Nucleus accumbens (tissue), 56 donors: ENCODE results near the gene FOXQ1.
A peak's percentile ranks its signal among the peaks of the same experiment; 100 is the strongest.

Experiments
- DNase-seq, 56 donors: peaks; one replicate each; lab custom pipeline; 2025; lab: John Stamatoyannopoulos, UW

The FOXQ1 gene

DNA sequence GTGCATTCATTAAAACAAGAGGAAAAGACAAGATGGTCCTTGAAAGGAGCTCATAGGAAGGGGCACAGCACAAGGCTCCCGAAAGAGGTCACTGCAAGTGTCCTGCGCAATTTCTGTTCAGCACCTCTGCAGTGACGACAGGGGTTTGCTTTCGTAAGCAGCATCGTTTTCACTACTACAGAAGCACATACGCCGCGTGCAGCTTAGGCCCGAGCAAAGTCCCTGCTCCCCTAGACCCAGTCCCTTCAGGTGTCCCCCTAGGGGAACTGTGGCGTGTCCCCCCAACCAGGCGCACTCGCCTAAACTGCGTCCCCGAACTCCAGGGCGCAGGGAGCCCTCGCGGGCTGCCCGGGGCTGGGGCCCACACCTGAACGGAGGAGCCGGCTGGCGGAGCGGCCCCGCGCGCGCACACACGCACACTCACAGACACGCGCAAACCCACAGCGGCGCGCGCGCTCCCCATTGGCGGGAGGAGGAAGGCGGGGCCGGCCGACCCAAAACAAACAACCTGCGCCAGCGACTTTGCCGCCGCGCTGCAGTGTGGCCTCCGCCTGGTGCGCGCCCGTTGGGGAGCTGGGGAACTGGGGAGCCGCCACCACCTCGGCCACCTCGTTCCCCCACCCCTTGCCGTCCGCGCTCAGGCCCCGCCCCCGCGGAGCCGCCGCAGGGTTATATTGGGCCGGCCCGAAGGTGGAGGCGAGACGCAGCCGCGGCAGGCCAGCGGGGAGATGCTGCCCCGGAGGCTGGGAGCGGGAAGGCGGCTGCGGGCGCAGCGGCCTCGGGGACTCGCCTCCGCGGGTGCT, at the start of gene FOXQ1:
Gene FOXQ1, plus strand, starts transcription at position 699 of the 803 bp plus-strand sequence. CDS start 607 bp downstream, outside the sequence.
- peak in 2 of 56 donors; percentile 8 to 13 for DNase-seq

DNA sequence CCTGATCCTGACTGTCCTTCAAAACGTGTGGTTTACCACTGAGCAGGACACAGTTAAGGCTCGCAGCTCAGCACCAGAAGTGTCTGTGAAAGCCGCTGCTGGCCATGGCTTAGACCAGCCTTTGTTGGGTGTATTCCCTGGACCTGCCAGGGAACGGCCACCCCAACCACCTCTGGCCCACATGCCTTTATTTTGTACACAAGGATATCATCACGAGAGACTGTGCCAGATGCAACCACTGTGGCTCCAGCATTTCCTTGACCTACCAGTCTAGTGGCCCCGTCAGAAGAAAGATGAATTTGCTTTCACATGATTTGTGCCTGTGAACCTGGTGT, 49.2 kb upstream of the FOXQ1 start:
- DNase-seq: no peak

DNA sequence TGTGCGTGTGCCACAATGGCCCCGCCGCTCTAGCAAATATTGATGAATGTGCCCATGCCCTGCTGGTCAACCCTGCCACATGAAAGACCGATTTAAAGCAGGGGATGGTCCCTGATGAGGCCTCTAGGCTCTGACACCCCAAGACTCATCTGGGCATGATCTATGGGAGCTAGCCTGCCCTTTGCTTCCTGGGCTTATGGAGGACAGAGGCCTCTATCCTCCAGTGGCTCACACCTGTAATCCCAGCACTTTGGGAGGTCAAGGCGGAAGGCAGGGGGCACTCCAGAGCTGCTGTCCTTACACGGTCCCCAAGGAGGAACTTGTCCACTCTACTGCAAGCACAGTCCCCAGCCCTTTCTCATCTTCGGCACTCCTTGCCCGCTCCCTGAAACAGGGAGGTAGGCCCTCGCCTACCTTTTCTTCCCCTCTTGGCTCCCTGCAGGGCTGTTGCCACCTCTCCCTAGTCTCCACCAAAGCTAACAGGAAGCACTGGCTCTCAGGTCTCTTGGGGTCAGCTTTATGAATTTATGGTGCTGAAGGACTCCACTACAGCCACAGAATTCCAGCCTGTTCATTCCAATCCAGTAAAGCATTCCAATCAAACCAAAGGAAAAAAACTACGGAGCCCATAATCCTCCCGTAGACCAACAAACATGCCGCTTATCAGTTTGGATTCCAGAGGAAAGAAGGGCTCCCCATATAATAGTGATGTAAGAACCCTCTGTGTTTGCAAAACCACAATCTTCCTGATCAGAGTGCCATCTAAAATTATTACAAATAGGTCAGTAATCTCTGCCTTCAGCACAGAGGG, 48.7 kb upstream of the FOXQ1 start:
- no peak for DNase-seq

DNA sequence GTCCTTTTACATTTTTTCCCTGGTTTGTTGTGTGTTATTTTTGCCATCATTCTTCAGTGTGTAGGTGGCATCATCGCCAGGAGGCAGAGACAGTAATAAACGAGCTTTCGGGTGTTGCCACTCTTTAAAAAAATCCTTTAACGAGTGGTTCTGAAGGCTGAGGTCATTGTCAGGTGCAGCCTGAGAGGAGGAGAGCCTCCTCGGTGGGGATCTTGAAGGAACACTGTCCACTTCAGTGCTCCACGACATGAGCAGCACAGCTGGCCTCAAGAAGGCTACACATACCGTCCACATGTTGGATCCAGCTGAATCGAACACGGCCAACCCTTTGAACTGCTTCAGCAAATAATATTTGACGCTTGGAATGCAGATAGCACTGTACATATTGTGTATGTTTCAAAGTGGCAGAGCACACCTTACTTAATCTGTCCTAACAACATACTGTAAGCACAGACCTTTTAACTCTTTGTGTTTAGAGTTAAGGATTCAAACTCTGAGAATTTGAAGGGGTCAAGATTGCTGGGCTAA, 48.0 kb upstream of the FOXQ1 start:
- DNase-seq: no peak

DNA sequence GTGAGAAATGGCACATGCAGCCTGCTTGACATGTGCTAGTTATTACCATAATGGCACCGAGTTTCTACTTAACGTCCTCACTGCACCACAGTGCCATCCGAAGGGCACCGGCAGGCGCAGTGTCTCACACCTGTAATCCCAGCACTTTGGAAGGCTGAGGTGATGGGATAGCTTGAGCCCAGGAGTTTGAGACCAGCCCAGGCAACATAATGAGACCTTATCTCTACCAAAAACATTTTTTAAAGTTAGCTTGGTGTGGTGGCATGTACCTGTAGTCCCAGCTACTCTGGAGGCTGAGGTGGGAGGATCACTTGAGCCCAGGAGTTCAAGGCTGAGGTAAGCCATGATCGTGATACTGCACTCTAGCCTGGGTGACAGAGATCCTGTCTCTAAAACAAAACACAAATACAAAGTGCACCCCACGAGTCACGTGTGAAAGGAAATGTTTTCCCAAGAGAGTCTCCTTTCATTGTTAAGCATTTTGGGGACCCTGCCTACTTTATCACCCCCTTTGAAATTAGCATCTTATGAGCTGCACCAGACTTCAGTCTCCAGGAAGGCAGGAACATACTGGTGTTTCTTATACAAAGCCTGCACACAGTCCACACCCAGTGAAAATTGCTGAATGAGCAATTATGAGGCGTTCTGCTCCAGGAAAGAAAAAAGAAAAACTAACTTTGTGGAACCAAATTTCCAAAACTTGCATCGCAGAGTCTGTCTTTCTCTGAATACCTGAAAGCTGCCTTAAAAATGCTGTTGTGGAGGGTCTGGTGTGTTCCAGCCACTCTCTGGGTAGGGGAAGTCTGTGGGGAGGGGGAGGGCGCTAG, 47.1 kb upstream of the FOXQ1 start:
- DNase-seq: no peak

DNA sequence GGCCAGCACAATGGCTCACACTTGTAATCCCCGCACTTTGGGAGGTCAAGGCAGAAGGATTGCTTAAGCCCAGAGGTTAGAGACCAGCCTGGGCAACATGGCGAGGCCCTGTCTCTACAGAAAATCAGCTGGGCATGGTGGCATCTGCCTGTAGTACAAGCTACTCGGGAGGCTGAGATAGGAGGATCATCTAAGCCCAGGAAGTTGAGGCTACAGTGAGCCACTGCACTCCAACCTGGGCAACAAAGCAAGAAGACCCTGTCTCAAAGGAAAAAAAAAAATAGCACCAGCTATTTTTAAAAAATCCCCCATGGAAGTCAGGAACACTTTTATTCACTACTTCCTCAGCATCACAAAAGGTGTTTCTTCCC, 45.2 kb upstream of the FOXQ1 start:
- DNase-seq: no peak

DNA sequence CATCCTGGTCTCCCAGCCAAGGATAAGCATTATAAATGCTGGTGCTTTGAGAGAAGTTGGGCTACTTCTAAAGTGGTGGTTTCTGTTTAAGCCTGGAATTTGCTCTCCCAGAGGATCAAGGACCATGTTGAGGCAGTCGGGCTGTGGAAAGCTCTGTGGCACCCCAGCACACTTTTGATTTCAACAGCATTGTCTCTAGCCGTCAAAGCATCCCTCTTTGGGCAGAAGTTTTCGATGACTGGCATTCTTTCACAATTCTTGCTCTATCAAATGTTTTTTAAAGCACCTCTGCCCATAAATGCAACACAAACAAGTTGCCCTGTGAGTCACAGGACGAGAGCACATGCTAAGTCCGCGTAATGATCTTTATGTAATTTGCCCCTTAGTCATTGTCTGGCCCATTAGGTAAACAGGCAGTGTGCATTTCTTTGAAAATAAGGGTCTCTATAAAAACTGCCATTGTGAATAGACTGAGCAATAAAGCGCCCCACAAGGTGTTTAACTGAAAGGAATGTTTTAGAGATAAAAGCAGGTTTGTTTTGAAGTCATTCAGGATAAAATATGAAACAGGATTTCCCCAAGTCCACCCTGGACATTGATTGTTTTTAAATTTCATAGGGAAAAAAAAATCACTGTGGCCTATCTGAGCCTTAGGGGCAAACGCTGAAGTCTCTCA, 44.7 kb upstream of the FOXQ1 start:
- no peak for DNase-seq

- no peak for DNase-seq
Observed at GRCh38 chr6:1267790-1268762, 43.8 kb upstream of the FOXQ1 start.

DNA sequence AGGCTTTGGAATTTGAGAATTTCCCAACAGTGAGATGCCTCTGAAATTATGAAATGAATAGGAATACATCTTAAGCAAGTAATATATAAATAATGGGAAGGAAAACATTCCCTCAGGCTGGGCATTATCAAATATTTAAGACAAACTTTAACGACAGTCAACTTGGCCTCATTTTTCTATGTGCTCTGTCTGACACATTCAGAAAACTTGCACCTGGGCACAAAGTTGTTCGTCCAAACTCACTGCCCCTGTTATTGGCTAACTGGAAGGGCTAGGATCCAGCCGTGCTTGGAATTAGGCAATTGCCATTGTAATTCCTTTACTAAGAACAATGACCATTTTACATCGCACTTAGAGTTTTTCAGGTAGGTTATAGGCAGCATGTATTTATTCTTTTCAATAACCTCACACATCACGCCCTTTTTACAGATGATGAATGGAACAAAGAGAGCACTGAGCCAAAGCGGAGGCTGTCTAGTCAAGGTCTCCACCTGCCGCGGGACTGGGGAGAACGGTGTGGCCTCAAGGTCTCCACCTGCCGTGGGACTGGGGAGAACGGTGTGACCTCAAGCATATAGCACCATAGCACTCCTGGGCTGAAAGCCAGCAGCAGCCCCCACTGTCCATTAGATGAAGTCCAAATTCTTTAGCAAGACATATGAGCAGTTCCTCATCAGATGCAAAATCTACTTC, 40.7 kb upstream of the FOXQ1 start:
- DNase-seq: no peak

- no peak for DNase-seq
Observed at GRCh38 chr6:1278061-1278720, 33.7 kb upstream of the FOXQ1 start.

DNA sequence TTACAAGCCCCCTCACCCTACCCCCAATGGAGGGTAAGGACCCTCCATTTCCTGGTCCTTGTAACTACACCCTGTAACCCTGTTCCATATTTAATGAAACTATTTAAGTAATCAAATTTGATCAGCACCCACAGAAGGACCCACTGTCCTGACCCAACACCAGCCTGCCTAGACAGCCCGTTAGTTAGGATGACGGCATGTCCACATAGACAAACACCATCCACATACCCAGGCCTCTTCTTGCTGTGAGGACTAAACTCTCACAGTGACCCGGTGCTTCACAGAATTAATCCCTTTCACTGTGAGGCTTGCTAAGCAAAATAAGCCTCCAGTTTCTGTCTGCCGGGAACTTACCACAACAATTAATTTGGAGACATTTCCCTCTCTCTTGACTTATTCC, 32.8 kb upstream of the FOXQ1 start:
- no peak for DNase-seq

DNA sequence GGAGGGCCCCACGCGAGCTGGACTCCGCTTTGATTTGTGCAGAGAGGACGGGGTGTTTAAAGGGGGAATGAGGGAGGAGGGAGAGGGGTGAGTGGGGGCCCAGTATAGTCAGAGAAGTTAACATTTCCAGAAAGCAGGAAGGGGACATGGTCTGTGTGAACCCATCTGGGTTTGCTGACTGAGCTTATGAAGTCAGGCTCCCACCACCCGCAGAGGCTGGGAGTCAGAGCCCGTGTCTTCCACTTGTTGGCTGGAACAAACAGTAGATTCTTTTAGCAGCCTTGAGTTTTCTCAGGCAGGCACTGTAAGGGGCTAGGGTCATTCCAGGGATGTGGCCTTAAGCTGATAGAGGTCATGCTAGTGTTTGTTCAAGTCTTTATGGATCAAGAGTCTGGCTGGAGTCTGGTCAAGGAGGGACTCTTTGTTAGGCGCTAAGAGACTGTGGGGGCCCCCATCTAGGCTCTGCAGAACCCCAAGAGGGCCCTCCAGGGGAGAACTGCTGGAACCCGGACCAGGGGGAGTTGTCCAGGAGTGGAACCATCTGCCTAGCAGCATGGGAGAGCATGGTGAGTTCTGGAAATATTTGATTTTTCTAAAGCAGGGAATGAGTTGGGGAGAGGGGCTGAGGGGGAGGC, 31.1 kb upstream of the FOXQ1 start:
- no peak for DNase-seq

DNA sequence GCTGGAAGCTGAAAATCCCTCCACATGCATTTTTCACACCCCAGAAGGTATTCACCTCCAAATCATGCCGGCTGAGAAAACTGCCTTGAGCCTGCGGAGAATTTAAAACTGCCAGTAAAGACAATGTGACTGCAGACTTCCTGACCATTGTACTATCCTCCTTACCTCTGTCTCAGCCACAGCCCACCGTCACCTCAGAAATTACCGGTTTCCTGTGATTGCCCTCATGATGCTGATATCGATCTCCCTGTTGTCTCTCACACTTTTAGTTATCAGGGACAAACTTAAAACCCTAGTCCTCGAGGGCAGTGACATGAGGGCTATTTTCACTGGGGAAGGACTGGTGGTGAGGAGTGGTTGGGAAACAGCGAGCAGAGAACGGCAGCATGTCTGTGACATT, 30.2 kb upstream of the FOXQ1 start:
- no peak for DNase-seq

DNA sequence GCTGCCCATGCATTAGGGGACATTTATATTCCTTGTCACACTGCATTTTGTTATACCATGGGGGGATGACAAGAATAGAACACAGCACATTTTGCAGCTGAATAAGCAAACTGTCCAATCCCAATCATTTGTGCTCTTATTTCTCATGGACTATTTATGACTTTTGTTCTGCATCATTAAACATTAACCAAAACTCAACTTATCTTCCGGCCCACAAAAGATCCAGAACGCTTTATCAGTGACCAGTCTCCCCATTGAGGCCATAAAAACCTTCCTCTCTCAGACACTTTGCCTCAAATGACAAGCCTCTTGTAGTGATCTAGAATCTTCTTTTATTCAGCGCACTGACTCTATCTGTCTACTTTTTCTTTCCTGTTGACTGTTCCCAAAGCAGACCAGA, 28.4 kb upstream of the FOXQ1 start:
- no peak for DNase-seq

GRCh38 chr6:1285556-1285955, 26.3 kb upstream of the FOXQ1 start:
- DNase-seq: peak in 7 of 56 donors; percentile 1 to 20 (median 5)

- DNase-seq: no peak
Observed at GRCh38 chr6:1285956-1286355, 25.9 kb upstream of the FOXQ1 start.

DNA sequence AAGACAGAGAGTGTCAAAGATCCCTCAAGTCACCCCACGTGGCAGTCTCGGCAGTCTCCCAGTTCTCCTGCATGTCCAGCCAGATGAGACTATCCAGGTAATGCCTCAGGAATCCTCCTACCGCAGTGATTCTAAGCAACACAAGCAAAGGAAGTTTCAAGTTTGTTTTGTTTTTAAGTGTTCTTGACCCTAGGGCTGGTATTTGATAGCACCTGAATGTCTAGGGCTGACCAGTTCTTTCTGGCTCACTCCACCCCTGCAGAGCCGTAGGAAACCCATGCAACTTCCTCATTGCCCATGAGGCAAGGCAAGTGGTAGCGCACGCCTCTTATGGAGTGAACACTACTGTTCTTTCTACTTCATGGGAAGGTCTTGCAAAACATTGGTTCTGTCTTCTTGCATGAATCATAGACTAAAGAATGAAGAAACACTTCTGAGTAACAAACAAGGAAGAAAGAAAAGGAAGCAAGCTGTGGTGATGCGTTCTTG, 24.8 kb upstream of the FOXQ1 start:
- DNase-seq: no peak
